SJCRH30 (cell line): ENCODE measurements around the gene LYVE1. TPM values are rescaled to one million over a fixed set of nuclear protein-coding genes. Genes with fewer than 3 reads are reported as not detected.

Experiments
- DNase-seq, 2 experiments: peaks; one replicate each; pipeline ENCODE4 v3.0.0-alpha.2; 2015 to 2020
- H3K27ac ChIP-seq: fragments of 250-450 bp; sonication (Bioruptor Pico); 2 replicates; pipeline ENCODE4 v1.5.1; 2020; ENCODE audit warnings: mild to moderate bottlenecking, moderate library complexity
- H3K27me3 ChIP-seq: fragments of 250-450 bp; sonication (Bioruptor Pico); 2 replicates; pipeline ENCODE4 v1.5.1; 2020; ENCODE audit warnings: mild to moderate bottlenecking, moderate library complexity
- H3K36me3 ChIP-seq: fragments of 250-450 bp; sonication (Bioruptor Pico); 2 replicates; pipeline ENCODE4 v1.5.1; 2020; ENCODE audit warnings: mild to moderate bottlenecking, moderate library complexity
- H3K4me1 ChIP-seq: fragments of 250-450 bp; sonication (Bioruptor Pico); 2 replicates; pipeline ENCODE4 v1.5.1; 2020; ENCODE audit warnings: mild to moderate bottlenecking, moderate library complexity
- H3K4me3 ChIP-seq: fragments of 250-450 bp; sonication (Bioruptor Pico); 2 replicates; pipeline ENCODE4 v1.5.1; 2020; ENCODE audit warnings: mild to moderate bottlenecking, moderate library complexity
- H3K9me3 ChIP-seq: fragments of 250-450 bp; sonication (Bioruptor Pico); replicated peaks from 2 replicates; pipeline ENCODE4 v1.5.1; 2020; ENCODE audit warnings: mild to moderate bottlenecking, moderate library complexity
- total RNA-seq: library from RNA; depleted of rRNA; stranded (reverse); fragments of >200 nt; shearing (Covaris generic); gene quantifications from 2 replicates; pipeline ENCODE4 v1.2.3, GENCODE V29; 2014

LYVE1 gene
- total RNA-seq, 1 experiment from 2014 or later, result not detected

DNA sequence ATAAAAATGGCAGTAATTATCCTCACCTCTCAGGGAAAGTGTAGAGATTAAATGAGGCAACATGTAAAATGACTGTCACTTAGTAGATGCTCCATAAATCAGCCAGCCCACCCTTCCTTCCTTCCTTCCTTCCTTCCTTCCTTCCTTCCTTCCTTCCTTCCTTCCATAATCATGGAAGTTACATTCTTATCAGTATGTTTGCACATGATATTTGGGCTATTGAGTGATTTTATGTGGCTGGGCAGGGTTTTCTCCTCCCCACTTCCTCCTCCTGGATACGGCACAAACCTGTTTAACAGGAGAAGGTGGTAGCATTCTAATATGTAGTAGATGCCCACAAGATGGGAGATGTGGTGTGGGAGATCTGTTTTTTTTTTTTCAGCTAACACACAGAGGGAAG lies 11.9 kb downstream of the LYVE1 start:
- Histone ChIP-seq H3K36me3 (no peaks in the 10 kb centered on the region), H3K9me3 (0 out of 2 replicates have a peak, but pooled peaks cover 3% of the 10 kb centered on the region), H3K27ac (no peak overlapping the region), H3K4me1 (no peaks in the 10 kb centered on the region), H3K4me3 (no peak overlapping the region), H3K27me3 (peaks cover 3% of the 10 kb centered on the region)
- DNase-seq, result no peak

DNA sequence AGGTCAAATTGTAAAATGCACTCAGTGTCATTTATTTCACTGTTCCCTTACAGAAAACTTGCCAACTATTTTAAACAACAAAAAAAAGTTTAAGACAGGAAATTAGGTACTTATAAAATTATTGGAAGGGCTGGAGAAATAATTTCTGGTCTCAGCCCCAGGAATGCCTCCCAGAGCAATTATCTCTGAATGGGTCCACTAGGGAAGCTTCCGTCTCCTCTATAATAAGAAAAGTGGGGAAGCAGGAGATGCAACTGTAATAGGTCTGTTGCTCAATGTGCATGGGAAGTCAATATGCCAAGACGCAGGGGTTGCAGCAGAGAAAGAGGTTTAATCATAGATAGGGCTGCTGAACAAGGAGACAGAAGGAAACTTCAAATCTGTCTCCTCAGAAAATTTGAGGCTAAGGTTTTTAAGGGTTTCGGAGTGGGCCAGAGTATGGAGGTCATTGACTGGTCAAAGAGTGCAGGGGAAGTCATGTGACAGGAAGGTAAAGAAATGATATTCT lies 16.6 kb downstream of the LYVE1 start:
- H3K27me3 ChIP-seq, result no peaks in the 10 kb centered on the region
- no peak overlapping the region for H3K27ac ChIP-seq
- H3K36me3 ChIP-seq, result no peaks in the 10 kb centered on the region
- no peaks in the 10 kb centered on the region for H3K9me3 ChIP-seq
- H3K4me1 ChIP-seq, result no peaks in the 10 kb centered on the region
- no peak overlapping the region for H3K4me3 ChIP-seq
- no peak for DNase-seq

DNA sequence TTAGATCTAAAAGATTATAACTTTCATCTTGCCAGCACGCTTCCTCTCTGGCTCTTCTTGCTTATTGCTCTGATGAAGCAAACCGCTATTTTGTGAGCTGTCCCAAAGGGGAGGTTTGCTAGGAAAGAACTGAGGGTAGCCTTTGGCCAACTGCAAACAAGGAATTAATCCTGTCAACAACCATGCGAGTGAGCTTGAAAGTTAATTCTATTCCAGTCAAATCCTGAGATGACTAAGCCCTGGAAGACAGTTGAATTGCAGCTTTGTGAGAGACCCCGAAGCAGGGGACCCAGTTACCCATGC lies 17.2 kb downstream of the LYVE1 start:
- H3K27me3 ChIP-seq, result no peaks in the 10 kb centered on the region
- no peak overlapping the region for H3K4me3 ChIP-seq
- H3K27ac ChIP-seq, result no peak overlapping the region
- no peaks in the 10 kb centered on the region for H3K9me3 ChIP-seq
- H3K36me3 ChIP-seq, result no peaks in the 10 kb centered on the region
- H3K4me1 ChIP-seq, result no peaks in the 10 kb centered on the region
- no peak for DNase-seq

DNA sequence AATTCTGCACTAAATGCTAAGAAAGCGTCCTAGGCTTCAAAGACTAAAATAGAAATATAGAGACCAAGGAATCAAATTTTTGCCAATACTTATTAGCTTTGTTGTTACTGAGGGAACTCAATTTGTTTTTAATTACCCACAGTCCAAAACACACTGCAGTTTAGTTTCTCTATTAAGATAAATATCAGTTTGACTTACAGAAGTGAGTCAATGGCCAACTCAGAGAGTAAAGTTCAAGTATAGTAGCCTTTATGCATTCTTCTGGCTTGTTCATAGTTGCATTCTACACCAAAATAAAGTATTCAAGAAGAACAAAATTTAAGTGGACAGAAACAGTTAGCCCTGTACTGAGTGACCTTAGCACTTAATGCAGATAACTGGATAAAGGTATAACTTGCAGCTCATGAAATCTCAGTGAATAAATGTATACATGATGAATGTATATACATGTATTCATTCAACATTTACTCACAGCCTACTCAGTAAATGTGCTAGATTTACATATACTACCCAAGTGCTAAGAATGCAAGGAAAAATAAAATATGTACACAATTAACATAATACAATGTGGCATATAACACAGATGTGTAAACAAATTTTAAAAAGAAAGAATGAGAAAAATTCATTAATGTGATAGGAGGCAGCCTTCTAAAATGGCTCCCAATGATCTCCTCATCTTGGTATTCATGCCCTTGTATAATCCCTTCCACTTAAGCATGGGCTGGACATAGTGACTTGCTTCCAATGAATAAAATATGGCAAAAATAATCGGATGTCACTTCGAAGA lies 17.8 kb downstream of the LYVE1 start:
- H3K27me3 ChIP-seq, result no peaks in the 10 kb centered on the region
- H3K36me3 ChIP-seq, result no peaks in the 10 kb centered on the region
- H3K4me3 ChIP-seq, result no peak overlapping the region
- H3K9me3 ChIP-seq, result no peaks in the 10 kb centered on the region
- H3K4me1 ChIP-seq, result no peaks in the 10 kb centered on the region
- DNase-seq, result no peak
- H3K27ac ChIP-seq, result no peak overlapping the region

DNA sequence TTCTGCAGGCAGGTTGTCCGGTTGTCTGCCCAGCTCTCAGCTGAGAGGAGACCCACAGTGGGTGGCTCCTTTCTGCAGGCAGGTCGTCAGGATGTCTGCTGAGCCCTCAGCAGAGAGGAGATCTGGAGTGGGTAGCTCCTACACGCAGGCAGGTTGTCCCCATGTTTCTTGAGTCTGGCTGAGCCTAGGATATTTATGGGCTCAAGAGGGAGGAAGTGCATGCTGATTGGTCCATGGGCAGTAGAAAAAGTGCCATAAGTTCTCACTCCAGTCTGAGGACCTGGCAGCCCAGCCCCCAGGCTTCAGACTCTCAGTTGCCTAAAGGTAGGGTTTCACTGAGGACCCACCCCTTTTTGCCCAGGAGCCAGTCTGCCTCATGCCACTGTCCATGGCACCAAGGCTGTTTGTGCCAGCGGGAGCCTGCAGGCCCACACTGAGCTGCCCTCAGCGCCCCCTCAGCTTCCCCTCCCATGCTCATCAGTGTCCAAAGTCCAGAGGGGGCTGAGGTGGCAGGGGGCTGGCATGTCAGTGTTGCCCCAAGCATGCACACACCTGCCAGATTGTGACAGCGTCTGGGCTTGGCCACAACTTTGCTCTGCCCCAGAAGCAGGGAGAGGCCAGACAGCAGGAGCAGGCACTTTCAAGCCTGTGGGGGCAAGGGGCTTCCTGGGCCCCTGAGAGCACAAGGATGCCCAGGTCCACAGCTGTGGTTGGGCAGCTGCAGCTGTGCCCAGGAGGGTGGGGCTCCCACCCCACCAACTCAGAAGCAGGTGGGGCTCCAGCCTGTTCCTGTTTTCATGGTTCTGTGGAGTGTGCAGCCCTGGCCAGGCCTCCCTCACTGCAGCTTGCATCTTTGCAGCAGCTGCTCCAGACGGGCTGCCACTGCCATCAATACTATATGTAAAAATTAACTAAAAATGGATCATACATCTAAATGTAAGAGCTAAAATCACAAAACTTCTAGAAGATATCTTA lies 23.7 kb downstream of the LYVE1 start:
- DNase-seq, result peak in 1 of 2 experiments; percentile 22
- Histone ChIP-seq H3K9me3 (no peaks in the 10 kb centered on the region), H3K36me3 (no peaks in the 10 kb centered on the region), H3K4me3 (no peak overlapping the region), H3K27ac (no peak overlapping the region), H3K27me3 (no peaks in the 10 kb centered on the region), H3K4me1 (peaks cover 4% of the 10 kb centered on the region; the same call in 1 of the 2 replicates)

DNA sequence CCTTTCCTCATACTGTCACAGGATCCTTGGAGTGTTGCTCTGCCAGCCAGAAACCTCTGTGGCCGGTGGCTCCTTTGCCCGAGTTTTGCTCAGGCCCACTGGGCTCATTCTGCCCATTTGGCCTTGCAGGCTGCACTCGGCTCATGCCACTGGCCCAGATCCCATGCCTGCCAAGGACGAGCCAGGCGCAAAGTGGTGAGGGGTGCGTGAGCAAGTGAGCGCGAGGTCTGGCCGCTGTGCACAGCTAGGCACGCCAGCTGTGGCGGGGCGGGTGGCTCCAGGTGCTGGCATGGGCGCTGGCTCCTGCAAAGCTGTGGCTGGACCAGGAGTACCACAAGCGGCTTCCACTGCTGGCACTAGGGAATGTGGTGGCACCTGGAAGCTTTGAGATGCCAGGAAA lies 24.7 kb downstream of the LYVE1 start:
- Histone ChIP-seq H3K27me3 (no peaks in the 10 kb centered on the region), H3K27ac (no peak overlapping the region), H3K9me3 (no peaks in the 10 kb centered on the region), H3K36me3 (no peaks in the 10 kb centered on the region), H3K4me3 (no peak overlapping the region), H3K4me1 (peaks cover 6% of the 10 kb centered on the region; the same call in 1 of the 2 replicates)
- no peak for DNase-seq

DNA sequence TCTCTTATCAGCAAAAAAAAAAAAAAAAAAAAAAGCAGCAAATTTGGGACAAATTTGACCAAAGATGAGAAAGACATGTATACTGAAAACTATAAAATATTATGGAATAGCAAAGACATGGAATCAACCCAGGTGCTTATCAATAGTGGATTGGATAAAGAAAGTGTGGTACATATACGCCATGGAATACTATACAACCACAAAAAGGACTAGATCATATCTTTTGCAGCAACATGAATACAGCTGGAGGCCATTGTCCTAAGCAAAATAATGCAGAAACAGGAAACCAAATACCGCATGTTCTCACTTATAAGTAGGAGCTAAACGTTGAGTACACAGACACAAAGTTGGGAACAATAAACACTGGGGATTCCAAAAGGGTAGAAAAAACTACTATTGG lies 25.7 kb downstream of the LYVE1 start:
- H3K36me3 ChIP-seq, result no peaks in the 10 kb centered on the region
- H3K9me3 ChIP-seq, result no peaks in the 10 kb centered on the region
- no peak overlapping the region for H3K4me3 ChIP-seq
- DNase-seq, result no peak
- H3K27ac ChIP-seq, result no peak overlapping the region
- H3K4me1 ChIP-seq, result peaks cover 6% of the 10 kb centered on the region; the same call in 1 of the 2 replicates
- H3K27me3 ChIP-seq, result no peaks in the 10 kb centered on the region

DNA sequence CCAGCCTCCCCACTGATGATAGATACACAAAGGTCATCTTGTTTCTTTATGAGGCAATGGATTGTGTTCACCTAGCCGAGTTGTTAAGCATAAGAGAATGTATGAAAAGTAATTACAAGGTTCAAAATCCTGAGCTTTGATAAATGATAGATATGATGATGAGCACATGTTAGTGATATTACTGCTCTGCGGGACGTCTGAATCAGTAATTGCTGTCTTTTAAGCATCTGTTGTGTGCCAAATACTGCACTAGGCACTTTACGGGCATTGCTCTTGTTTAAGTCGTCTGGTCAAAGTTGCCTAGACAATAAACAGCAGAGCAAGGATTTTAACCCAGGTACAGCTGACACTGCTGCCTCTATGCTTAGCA lies 26.9 kb downstream of the LYVE1 start:
- Histone ChIP-seq H3K4me1 (peaks cover 6% of the 10 kb centered on the region; the same call in 1 of the 2 replicates), H3K27me3 (no peaks in the 10 kb centered on the region), H3K27ac (no peak overlapping the region), H3K4me3 (peak overlapping the region; percentile 90), H3K36me3 (no peaks in the 10 kb centered on the region), H3K9me3 (no peaks in the 10 kb centered on the region)
- no peak for DNase-seq

DNA sequence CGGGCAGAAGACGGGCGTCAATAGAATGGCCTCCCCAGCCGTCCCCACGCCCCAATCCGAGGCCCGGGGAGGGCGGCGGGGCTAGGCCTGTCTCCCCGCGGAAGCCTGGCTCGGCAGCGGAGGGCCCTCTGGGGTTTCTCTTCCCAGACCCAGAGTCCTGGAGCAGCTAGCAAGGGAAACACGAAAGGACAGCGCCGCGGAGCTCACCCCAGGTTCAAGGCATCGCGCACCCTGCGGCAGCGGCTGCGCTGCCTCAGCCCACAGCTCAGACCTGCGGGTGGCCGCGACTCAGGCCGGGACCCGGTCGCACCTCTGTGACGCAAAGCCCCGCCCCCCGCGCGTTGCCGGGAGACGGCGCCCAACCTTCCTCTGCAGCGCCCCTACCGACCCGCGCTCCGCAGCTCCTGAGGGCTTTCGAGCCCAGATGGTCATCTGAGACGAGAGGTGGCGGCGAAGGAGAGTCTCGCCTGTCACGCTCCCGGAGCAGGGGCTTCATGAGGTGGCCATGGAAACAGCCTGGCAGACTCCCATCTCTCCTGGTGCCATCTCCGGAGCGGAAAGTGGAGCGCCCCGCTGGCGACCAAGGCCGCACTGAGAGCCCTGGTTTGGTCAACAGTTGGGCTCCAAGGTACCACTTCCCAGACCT lies 27.4 kb downstream of the LYVE1 start, which contains the start of gene RNF141:
Gene RNF141 (minus strand): TSS at position 273 of the 646 bp plus-strand sequence. CDS start 7,029 bp downstream, outside the sequence.
- peak; percentile 96 to 97 for DNase-seq
- H3K4me1 ChIP-seq, result peaks cover 6% of the 10 kb centered on the region; the same call in 1 of the 2 replicates
- peak within 1 kb of the TSS; percentile 90 for H3K4me3 ChIP-seq

DNA sequence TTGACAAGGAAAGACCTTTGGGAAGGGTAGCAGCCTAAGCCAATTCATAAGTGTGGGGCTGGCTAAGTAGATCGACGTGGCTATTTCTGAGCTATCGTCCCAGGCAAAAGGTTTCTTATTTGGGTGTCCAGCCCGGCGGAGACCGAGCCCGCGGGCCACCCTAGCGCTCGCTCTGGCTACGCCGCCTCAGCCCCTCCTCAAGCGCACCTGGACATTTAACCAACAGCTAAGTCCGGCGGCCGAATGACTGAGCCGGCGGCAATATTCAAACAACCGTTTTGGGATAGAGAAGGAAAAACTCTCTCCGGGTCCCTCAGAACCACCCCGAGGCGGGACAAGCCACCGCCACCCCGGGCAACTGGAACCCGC lies 27.9 kb downstream of the LYVE1 start:
- Histone ChIP-seq H3K4me3 (peak overlapping the region; percentile 90), H3K9me3 (no peaks in the 10 kb centered on the region), H3K36me3 (no peaks in the 10 kb centered on the region), H3K4me1 (peaks cover 6% of the 10 kb centered on the region; the same call in 1 of the 2 replicates), H3K27ac (peak overlapping the region; percentile 59), H3K27me3 (no peaks in the 10 kb centered on the region)
- DNase-seq, result no peak

More for the DNA sequence above, 27.4 kb downstream of the LYVE1 start, which contains the start of gene RNF141:
- Histone ChIP-seq H3K27me3 (no peaks in the 10 kb centered on the region), H3K36me3 (no peaks in the 10 kb centered on the region), H3K27ac (peak within 1 kb of the TSS; percentile 59), H3K9me3 (no peaks in the 10 kb centered on the region)

DNA sequence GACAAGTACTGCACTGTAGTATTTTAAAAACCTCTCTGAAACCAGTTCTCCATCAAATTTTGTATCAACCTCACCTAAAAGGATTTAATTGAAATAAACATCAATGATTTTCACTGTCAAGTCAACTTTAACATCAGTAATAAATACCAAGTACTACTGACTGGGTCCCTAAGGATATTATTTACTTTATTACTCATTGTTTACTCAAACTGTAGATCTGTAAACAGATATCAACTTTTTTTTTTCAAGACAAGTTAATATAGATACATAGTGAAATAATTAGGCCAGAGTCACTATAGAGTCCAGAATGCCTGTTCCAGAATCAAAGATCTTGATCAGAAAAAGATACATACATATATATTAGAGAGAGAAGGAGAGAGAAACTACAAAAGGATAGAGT lies 29.1 kb downstream of the LYVE1 start:
- no peaks in the 10 kb centered on the region for H3K36me3 ChIP-seq
- no peaks in the 10 kb centered on the region for H3K9me3 ChIP-seq
- no peak overlapping the region for H3K4me3 ChIP-seq
- DNase-seq, result no peak
- no peak overlapping the region for H3K27ac ChIP-seq
- peaks cover 6% of the 10 kb centered on the region; the same call in 1 of the 2 replicates for H3K4me1 ChIP-seq
- H3K27me3 ChIP-seq, result no peaks in the 10 kb centered on the region

DNA sequence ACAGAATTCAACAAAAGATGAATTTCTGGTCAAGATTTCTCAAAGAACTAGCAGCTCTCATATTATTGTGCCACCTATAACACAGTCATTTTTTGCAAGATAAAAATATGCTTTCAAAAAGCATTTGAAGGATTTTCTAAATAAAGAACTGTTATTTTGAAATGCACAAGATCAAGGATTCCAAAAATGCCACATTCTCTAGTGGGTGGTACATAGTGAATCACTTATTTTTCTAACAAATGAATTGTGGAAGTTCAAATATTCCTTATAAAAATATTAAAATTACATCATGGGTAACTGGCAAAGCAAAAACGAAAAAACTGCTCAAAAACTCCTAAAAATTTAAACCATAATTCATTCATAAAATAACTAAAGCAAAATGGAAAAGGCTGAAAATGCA lies 29.5 kb downstream of the LYVE1 start:
- Histone ChIP-seq H3K4me1 (peaks cover 6% of the 10 kb centered on the region; the same call in 1 of the 2 replicates), H3K27ac (no peak overlapping the region), H3K4me3 (no peak overlapping the region), H3K27me3 (no peaks in the 10 kb centered on the region), H3K36me3 (no peaks in the 10 kb centered on the region), H3K9me3 (no peaks in the 10 kb centered on the region)
- DNase-seq, result no peak

DNA sequence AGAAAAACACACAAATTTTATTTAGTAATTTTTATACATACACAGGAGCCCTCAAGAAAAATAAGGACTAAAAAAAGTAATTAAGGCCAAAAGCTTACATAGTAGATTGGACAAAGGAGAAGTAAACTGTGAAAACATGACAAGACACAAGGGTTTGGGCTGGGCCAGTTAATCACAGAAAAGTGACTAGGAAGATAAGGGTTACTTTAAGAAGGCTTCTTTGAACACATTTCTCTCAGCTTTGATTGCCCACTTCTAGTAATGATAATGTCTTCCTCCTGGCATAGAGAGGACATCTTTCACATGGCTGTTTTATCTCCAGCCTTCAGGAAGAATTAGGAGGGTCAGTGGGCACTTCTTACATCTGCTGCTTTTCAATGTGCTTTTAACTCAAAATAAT lies 30.9 kb downstream of the LYVE1 start:
- H3K9me3 ChIP-seq, result no peaks in the 10 kb centered on the region
- H3K27me3 ChIP-seq, result no peaks in the 10 kb centered on the region
- peaks cover 6% of the 10 kb centered on the region; the same call in 1 of the 2 replicates for H3K4me1 ChIP-seq

DNA sequence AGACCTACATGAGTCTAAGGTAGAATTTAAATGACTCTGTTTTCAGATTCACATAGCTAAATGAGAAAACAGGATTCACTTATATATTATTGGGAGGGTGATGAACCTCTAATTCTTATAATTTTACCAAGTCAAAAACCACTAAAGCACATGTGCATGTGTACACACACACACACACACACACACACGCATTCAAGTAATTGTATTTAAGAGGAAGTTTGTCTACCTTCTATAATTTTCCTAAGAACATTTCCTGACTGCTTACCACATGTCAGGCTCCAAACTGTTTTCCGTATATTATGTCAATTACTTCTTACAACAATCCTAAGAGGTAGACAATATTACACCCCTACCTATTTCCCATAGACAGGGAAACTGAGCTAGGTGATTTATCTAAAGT lies 34.1 kb downstream of the LYVE1 start:
- DNase-seq, result no peak
- Histone ChIP-seq H3K4me1 (no peaks in the 10 kb centered on the region), H3K9me3 (no peaks in the 10 kb centered on the region)

More for the DNA sequence above, 30.9 kb downstream of the LYVE1 start:
- Histone ChIP-seq H3K36me3 (0 out of 2 replicates have a peak, but pooled peaks cover 2% of the 10 kb centered on the region), H3K4me3 (no peak overlapping the region), H3K27ac (no peak overlapping the region)
- no peak for DNase-seq

More for the DNA sequence above, 34.1 kb downstream of the LYVE1 start:
- H3K4me3 ChIP-seq, result no peak overlapping the region
- H3K36me3 ChIP-seq, result peaks cover 7% of the 10 kb centered on the region; the same call in 1 of the 2 replicates
- no peak overlapping the region for H3K27ac ChIP-seq
- no peaks in the 10 kb centered on the region for H3K27me3 ChIP-seq
